Skeletal muscle tissue (tissue), 4 donors: ENCODE data around the gene BNC1. TPM values are rescaled to one million over a fixed set of nuclear protein-coding genes. Genes with fewer than 3 reads are reported as not detected.
"Not testable (repeated sequence)": the region's sequence is repeated elsewhere in the genome, so short reads cannot be mapped to it uniquely, and the experiment has no call there.

Experiments used
- H3K27ac ChIP-seq: one replicate; pipeline ENCODE4 v1.7.0; 2013; ENCODE audit warnings: mild to moderate bottlenecking, low read depth, low read length, inconsistent platforms
- H3K27me3 ChIP-seq, 3 donors: one replicate each; pipeline ENCODE4 v1.7.0; 2013; ENCODE audit warnings: low read length in 3 of 3; ENCODE audit not compliant: control insufficient read depth in 3 of 3, insufficient read depth in 3 of 3
- H3K36me3 ChIP-seq, 3 donors: one replicate each; pipeline ENCODE4 v1.7.0; 2013; ENCODE audit warnings: low read length in 3 of 3; ENCODE audit not compliant: control insufficient read depth in 3 of 3, insufficient read depth in 3 of 3
- H3K4me1 ChIP-seq, 3 donors: one replicate each; pipeline ENCODE4 v1.7.0; 2013; ENCODE audit warnings: low read length in 3 of 3, mild to moderate bottlenecking in 3 of 3; ENCODE audit not compliant: control insufficient read depth in 3 of 3, insufficient read depth in 3 of 3
- H3K4me3 ChIP-seq, 3 donors: one replicate each; pipeline ENCODE4 v1.7.0; 2013; ENCODE audit warnings: low read length in 3 of 3
- H3K9ac ChIP-seq, 3 donors: one replicate each; pipeline ENCODE4 v1.7.0; 2013; ENCODE audit warnings: low read length in 3 of 3, mild to moderate bottlenecking in 3 of 3, moderate library complexity in 2 of 3, low read depth in 1 of 3
- H3K9me3 ChIP-seq, 3 donors: one replicate each; pipeline ENCODE4 v1.7.0; 2013; ENCODE audit warnings: low read length in 3 of 3; ENCODE audit not compliant: control insufficient read depth in 3 of 3
- total RNA-seq: library from RNA; depleted of rRNA; stranded (reverse); fragments of >200 nt; gene quantifications from one replicate; pipeline ENCODE4 v1.2.3, GENCODE V29; 2014
- donor health status: Osteomylitis.

BNC1 gene
- total RNA-seq, 1 donor from 2014 or later: 1.6 TPM

DNA sequence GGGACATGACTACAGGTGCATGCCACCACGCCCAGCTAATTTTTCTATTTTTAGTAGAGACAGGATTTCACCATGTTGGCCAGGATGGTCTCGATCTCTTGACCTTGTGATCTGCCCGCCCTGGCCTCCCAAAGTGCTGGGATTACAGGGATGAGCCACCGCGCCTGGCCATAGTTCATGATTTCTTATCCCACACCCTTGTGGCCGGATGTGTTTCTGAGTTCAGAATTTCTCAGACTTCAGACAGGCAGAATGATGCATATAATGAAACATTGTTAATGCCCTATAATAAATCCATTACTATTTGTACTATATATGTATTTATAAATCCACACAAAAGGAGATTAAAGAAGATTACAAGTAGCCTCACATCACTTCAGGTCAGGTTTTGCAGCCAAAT lies 22.3 kb downstream of the BNC1 start:
- not testable (repeated sequence) for H3K27ac ChIP-seq, H3K36me3 ChIP-seq, H3K9me3 ChIP-seq, H3K27me3 ChIP-seq, H3K4me1 ChIP-seq, H3K4me3 ChIP-seq, H3K9ac ChIP-seq

DNA sequence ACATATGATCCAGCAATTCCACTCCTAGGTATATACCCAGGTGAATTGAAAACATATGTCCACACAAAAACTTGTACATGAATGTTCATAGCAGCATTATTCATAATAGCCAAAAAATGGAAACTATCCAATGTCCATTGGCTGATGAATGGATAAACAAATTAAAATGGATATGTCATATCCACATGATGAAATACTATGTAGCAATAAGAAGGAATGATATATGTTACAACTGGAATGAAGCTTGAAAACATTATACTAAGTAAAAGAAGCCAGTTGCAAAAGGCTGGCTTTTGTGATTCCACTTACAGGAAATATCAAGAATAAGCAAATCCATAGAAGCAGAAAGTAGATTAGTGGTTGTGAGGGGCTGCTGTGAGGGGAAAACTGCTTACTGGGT lies 33.7 kb downstream of the BNC1 start:
- no peak overlapping the region for H3K9ac ChIP-seq
- H3K27me3 ChIP-seq: peaks cover 6 to 16% (median 11%) of the 10 kb centered on the region in 3 donors
- no peaks in the 10 kb centered on the region for H3K4me1 ChIP-seq
- no peaks in the 10 kb centered on the region for H3K36me3 ChIP-seq
- H3K27ac ChIP-seq: no peak overlapping the region
- no peaks in the 10 kb centered on the region for H3K9me3 ChIP-seq
- no peak overlapping the region for H3K4me3 ChIP-seq

DNA sequence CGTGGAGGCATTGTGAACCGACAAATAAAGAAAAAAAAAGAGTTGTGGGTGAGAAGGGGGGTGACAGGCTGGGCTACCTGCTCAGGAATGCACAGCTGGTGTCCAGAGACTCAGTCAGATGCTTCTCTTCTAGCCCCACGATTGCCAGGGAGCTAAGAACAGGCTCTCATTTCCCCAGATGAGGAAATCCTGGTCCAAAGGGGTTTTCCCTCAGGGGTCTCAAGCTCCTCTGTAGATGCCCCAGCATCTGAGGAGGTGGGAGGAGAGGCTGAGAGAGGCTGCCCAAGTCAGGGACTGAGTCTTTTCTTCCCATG lies 35.5 kb downstream of the BNC1 start:
- H3K4me3 ChIP-seq: no peak overlapping the region
- H3K9ac ChIP-seq: no peak overlapping the region
- no peaks in the 10 kb centered on the region for H3K4me1 ChIP-seq
- peaks cover 6 to 13% (median 12%) of the 10 kb centered on the region in 3 donors for H3K27me3 ChIP-seq
- H3K9me3 ChIP-seq: no peaks in the 10 kb centered on the region
- no peak overlapping the region for H3K27ac ChIP-seq
- no peaks in the 10 kb centered on the region for H3K36me3 ChIP-seq

DNA sequence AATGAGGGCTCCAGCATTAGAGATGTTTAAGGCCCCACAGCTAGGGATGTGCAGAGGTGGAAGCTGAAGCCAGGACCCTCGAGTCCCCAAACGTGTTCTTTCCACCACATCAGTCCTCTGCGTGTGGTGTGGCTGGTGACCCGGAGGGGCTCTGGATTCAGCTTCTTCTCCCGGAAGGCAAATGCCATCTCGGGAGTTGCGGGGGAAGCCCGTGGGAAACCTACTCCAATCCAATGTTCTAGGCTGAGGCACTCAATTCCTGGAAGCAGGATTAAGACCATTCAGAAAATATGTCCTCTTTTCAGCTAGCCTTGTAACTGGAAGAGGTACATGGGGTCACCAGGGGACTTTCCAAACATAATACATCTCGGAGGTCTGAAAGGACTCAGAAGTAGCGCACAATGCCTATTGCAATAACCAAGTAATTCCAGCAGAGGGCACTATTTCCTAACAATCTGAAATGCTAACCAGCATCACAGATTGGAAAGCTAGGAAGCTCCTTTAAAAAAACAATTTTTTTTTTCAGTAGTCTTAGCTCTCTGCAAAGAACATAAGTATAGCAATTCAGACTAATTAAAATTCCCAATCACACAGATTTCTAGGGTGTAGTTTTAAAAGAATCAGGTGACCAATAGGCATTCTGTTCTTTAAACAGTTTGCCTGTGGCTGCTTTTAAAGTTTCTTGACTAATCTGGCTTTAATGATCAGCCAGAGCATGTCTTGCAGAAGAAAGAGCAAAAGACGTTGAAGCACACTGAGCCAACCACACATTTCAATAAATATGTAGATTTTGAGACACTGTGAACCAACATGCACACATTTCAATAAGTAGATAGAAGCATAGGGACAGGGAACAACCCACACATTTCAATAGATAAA lies 36.1 kb downstream of the BNC1 start:
- Histone ChIP-seq H3K4me1 (no peaks in the 10 kb centered on the region), H3K4me3 (no peak overlapping the region), H3K36me3 (no peaks in the 10 kb centered on the region), H3K9me3 (no peaks in the 10 kb centered on the region), H3K9ac (no peak overlapping the region), H3K27ac (no peak overlapping the region), H3K27me3 (peaks cover 6 to 15% (median 13%) of the 10 kb centered on the region in 3 donors)

DNA sequence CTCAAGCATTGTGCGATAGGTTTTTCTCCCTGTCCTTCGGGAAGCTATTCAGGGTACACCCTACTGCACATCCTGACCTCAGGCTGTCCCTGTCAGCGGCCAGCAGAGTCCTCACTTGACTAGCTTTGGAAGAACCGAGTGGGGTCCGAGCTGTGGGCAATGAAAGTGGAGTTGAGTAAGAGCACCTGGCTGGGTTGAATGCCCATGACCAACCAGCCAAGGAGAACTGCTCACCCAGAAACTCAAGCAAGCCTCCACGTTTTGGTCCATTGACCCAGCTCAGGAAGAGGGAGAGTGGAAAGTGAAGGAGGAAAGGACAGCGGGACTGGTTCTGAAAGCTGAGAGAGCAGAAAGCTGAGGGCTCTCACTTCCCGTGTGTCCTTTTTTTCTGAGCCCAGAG lies 40.8 kb downstream of the BNC1 start:
- peaks cover 0 to 2% (median 0%) of the 10 kb centered on the region in 3 donors for H3K9me3 ChIP-seq
- no peak overlapping the region for H3K27ac ChIP-seq
- H3K4me1 ChIP-seq: no peaks in the 10 kb centered on the region
- no peaks in the 10 kb centered on the region for H3K36me3 ChIP-seq
- H3K9ac ChIP-seq: no peak overlapping the region
- no peak overlapping the region for H3K4me3 ChIP-seq
- peaks cover 6 to 13% (median 7%) of the 10 kb centered on the region in 3 donors for H3K27me3 ChIP-seq

DNA sequence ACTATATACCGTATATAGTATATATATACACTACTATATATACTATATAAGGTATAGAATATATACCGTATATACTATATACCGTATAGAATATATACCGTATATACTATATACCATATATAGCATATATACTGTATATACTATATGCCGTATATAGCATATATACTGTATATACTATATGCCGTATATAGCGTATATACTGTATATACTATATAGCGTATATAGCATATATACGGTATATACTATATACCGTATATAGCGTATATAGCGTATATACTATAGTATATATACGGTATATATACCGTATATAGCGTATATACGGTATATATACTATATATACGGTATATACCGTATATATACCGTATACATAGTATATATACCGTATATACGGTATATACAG lies 54.2 kb downstream of the BNC1 start:
- Histone ChIP-seq H3K4me3 (no peak overlapping the region), H3K27ac (no peak overlapping the region), H3K36me3 (no peaks in the 10 kb centered on the region), H3K9ac (no peak overlapping the region), H3K9me3 (no peaks in the 10 kb centered on the region), H3K27me3 (no peaks in the 10 kb centered on the region), H3K4me1 (no peaks in the 10 kb centered on the region)

DNA sequence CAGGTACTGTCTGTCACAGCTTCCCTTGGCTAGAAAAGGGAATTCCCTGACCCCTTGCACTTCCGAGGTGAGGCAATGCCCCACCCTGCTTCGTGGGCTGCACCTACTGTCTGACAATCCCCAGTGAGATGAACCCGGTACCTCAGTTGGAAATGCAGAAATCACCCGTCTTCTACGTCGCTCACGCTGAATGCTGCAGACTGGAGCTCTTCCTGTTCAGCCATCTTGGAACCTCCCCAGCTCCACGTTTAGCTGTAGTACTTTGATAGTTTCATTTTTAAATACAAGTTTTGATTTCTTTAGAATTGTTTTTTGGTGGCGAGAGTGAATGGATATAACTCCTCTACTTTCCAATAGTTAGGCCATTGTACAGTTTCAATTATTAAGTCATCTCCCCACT lies 59.0 kb downstream of the BNC1 start:
- no peaks in the 10 kb centered on the region for H3K36me3 ChIP-seq
- no peak overlapping the region for H3K27ac ChIP-seq
- no peaks in the 10 kb centered on the region for H3K4me1 ChIP-seq
- no peak overlapping the region for H3K9ac ChIP-seq
- no peaks in the 10 kb centered on the region for H3K9me3 ChIP-seq
- no peaks in the 10 kb centered on the region for H3K27me3 ChIP-seq
- H3K4me3 ChIP-seq: no peak overlapping the region

DNA sequence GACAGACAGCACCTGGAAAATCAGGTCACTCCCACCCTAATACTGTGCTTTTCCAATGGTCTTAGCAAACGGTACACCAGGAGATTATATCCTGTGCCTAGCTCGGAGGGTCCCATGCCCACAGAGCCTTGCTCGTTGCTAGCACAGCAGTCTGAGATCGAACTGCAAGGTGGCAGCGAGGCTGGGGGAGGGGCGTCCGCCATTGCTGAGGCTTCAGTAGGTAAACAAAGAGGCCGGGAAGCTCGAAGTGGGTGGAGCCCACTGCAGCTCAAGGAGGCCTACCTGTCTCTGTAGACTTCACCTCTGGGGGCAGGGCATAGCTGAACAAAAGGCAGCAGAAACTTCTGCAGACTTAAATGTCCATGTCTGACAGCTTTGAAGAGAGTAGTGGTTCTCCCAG lies 62.7 kb downstream of the BNC1 start:
- H3K9me3 ChIP-seq, H3K27me3 ChIP-seq, H3K4me1 ChIP-seq, H3K9ac ChIP-seq, H3K4me3 ChIP-seq, H3K27ac ChIP-seq, H3K36me3 ChIP-seq: not testable (repeated sequence)

DNA sequence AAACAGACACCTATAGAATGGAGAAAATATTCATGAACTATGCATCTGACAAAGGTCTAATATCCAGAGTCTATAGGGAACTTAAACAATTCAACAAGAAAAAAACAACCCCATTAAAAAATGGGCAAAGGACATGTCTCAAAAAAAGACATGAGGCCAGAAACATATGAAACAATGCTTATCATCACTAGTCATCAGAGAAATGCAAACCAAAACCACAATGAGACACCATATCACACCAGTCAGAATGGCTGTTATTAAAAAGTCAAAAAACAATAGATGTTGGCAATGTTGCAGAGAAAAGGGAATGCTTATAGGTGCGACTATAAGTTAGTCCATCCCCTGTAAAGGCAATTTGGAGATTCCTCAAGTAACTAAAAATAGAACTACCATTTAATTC lies 65.4 kb downstream of the BNC1 start:
- H3K27ac ChIP-seq: no peak overlapping the region
- H3K9ac ChIP-seq: no peak overlapping the region
- no peaks in the 10 kb centered on the region for H3K9me3 ChIP-seq
- H3K4me3 ChIP-seq: no peak overlapping the region
- H3K27me3 ChIP-seq: peaks cover 0 to 2% (median 0%) of the 10 kb centered on the region in 3 donors
- H3K36me3 ChIP-seq: no peaks in the 10 kb centered on the region
- H3K4me1 ChIP-seq: no peaks in the 10 kb centered on the region

DNA sequence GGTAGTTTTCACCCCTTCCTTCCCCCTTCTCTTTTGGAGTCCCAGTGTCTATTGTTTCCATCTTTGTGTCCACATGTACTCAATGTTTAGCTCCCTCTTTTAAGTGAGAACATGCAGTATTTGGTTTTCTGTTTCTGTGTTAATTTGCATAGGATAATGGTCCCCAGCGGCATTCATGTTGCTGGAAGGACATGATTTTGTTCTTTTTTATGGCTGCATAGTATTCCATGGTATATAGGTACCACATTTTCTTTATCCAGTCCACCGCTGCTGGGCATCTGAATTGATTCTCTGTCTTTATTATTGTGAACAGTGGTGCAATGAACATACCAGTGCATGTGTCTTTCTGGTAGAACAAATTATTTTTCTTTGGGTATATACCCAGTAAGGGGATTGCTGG lies 69.2 kb downstream of the BNC1 start:
- no peaks in the 10 kb centered on the region for H3K4me1 ChIP-seq
- H3K27me3 ChIP-seq: peaks cover 0 to 2% (median 0%) of the 10 kb centered on the region in 3 donors
- H3K9me3 ChIP-seq: no peaks in the 10 kb centered on the region
- H3K36me3 ChIP-seq: no peaks in the 10 kb centered on the region
- H3K9ac ChIP-seq: no peak overlapping the region
- no peak overlapping the region for H3K4me3 ChIP-seq
- no peak overlapping the region for H3K27ac ChIP-seq
